SK-N-MC (cell line): Measurements from ENCODE around the gene ADAMTS7.
"Not testable (repeated sequence)": the region's sequence is repeated elsewhere in the genome, so short reads cannot be mapped to it uniquely, and the experiment has no call there.

Experiments
- DNase-seq: peaks from one replicate; pipeline ENCODE4 v3.0.0-alpha.2; 2011; ENCODE audit warnings: low read depth, low spot score
- H3K27ac ChIP-seq: fragments of 200-600 bp; sonication (generic); 2 replicates; pipeline ENCODE4 v1.5.1; 2016; ENCODE audit warnings: mixed run types
- H3K36me3 ChIP-seq: fragments of 200-600 bp; sonication (generic); 2 replicates; pipeline ENCODE4 v1.6.1; 2017; ENCODE audit warnings: antibody characterized with exemption, low read length, mixed read lengths; ENCODE audit not compliant: insufficient read depth
- H3K4me3 ChIP-seq: fragments of 200-600 bp; sonication (generic); 2 replicates; pipeline ENCODE4 v1.5.1; 2016
- H3K9ac ChIP-seq: fragments of 200-600 bp; sonication (generic); 2 replicates; pipeline ENCODE4 v1.8.0; 2017; ENCODE audit warnings: mixed run types, mixed read lengths; ENCODE audit not compliant: insufficient read length
- H3K9me3 ChIP-seq: fragments of 200-600 bp; sonication (generic); 2 replicates; pipeline ENCODE4 v1.6.1; 2017; ENCODE audit warnings: low read depth, mild to moderate bottlenecking, antibody characterized with exemption, low read length, moderate library complexity, mixed read lengths
- EZH2 ChIP-seq: fragments of 200-600 bp; sonication (generic); IDR thresholded peaks from one replicate; pipeline ENCODE4 v1.6.1; 2017; ENCODE audit warnings: antibody characterized with exemption
- FOXP2 ChIP-seq: optimal IDR thresholded peaks from 2 replicates; pipeline ENCODE3; 2011; ENCODE audit warnings: mild to moderate bottlenecking, moderate library complexity; ENCODE audit not compliant: insufficient read depth; ENCODE audit errors: extremely low read length, control extremely low read depth
- POLR2AphosphoS5 ChIP-seq: IDR thresholded peaks from 2 replicates; pipeline ENCODE4 v1.6.1; 2012; ENCODE audit warnings: mild to moderate bottlenecking, low read depth, low read length, borderline replicate concordance

ADAMTS7 gene

DNA sequence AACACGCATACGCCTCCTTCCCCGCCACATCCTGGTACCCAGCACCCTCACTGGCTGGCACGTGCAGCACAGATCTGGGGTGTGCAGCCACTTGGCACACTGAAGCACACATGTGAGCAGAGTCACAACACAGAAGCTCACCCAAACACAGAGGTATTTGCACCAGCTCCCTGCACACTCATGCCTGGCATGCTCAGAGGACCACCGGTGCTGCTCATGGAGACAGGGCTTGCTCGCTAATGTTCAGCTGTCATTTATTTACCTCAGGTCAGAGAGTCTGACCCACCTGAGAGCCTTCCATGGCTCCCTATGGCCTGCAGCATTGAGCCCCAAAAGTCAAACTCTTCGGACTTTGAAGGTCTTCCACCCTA lies 70.4 kb downstream of the ADAMTS7 start:
- no peaks in the 10 kb centered on the region for H3K9me3 ChIP-seq
- no peak overlapping the region for H3K4me3 ChIP-seq
- DNase-seq, result no peak
- TF ChIP-seq FOXP2 (no peak), EZH2 (no peak), POLR2AphosphoS5 (no peak)
- no peaks in the 10 kb centered on the region for H3K36me3 ChIP-seq
- H3K9ac ChIP-seq, result no peak overlapping the region
- no peak overlapping the region for H3K27ac ChIP-seq

DNA sequence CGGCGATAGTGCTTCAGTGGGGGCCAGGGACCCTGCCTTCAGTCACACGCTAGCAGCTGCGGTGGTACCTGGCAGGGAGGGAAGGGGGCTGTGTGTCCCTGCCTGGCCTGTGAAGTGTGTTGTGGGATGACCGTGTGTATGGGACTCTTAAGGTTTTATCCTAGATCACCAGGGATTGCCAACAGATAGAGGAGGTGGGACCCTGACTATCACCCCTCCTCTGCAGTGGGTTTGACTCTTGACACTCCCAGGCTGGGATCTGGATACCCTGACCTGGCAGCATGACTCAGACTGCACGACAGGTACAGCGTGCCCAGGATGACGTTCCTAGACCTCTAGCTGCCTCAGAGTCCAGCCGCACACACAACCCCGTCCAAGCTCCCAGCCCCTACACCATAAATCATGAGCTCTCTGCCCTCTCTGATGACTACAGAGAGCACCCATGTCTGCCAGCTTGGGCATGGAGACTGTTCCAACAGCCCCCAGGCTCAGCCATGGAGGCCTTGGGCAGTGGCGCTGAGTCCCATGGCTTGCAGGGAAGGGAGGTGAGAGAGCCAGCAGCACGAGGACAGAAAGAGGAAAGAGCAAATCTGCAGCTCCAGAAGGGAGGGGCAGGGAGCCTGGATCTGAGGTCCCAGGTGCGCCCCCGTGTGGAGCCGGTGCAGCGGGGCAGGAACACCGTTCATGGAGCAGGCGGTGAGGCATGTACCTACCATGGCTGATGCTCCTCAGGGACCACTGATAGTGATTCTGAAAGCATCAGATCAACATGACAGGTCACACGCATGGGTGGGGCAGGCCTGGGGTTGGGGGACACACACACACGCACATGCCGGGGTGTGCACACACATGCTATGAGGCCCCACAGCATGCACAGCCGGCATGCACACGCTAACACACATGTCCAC lies 71.0 kb downstream of the ADAMTS7 start:
- Histone ChIP-seq H3K27ac (no peak overlapping the region), H3K4me3 (no peak overlapping the region), H3K9ac (no peak overlapping the region), H3K9me3 (no peaks in the 10 kb centered on the region), H3K36me3 (no peaks in the 10 kb centered on the region)
- TF ChIP-seq EZH2 (no peak), FOXP2 (no peak), POLR2AphosphoS5 (no peak)
- DNase-seq, result no peak

DNA sequence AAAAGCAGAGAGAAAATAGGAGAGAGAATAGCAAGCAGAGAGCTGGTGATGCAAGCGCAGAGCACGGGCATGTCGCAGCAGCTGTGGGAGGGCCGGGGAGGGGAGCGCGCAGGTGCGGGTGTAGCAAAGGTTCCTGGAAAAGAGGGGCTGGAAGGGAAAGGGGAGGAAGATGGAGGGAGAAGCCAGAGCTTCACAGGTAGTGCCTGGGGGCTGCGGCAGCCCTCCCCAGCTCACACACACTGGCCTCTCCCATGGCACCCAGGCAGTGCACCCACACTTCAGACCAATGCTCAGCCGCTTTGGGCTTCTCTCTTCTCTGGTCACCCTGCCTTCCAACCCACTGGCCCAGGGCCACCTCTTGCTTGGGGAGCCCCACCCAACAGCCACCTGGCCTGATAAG lies 72.1 kb downstream of the ADAMTS7 start:
- H3K36me3 ChIP-seq, result no peaks in the 10 kb centered on the region
- H3K27ac ChIP-seq, result no peak overlapping the region
- H3K9ac ChIP-seq, result no peak overlapping the region
- no peak for DNase-seq
- no peaks in the 10 kb centered on the region for H3K9me3 ChIP-seq
- H3K4me3 ChIP-seq, result no peak overlapping the region
- TF ChIP-seq FOXP2 (no peak), EZH2 (no peak), POLR2AphosphoS5 (no peak)

DNA sequence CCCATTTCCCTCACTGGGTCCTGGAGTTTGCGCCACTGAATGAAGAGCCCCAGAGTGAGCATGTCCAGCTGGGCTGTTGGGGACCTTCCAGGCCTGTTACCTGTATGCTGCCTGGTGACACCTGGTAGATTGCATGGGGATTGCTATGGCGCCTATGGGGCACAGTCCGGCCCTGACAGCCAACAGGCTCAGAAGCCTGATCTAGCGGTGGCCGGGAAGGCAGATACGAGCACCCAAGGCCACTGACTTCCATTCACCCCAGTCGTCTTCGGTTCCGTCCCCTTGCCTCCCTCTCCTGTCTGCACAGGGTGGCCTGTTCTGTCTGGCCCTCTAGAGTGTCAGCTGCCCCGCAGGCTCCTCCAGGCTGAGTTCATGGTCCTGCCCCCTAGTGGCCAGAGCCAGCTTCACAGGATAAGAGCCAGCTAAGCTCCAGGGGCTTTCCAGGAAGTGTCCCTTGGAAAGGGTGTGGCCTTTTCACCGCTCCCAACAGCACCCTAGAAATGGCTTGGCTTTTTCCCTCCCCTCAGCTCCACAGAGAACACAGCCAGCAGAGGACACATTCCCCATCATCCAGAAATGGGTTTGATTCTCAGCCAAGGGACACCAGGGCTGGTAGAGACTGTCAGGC lies 73.2 kb downstream of the ADAMTS7 start:
- not testable (repeated sequence) for H3K4me3 ChIP-seq, H3K27ac ChIP-seq, DNase-seq, H3K9ac ChIP-seq, H3K9me3 ChIP-seq, H3K36me3 ChIP-seq

DNA sequence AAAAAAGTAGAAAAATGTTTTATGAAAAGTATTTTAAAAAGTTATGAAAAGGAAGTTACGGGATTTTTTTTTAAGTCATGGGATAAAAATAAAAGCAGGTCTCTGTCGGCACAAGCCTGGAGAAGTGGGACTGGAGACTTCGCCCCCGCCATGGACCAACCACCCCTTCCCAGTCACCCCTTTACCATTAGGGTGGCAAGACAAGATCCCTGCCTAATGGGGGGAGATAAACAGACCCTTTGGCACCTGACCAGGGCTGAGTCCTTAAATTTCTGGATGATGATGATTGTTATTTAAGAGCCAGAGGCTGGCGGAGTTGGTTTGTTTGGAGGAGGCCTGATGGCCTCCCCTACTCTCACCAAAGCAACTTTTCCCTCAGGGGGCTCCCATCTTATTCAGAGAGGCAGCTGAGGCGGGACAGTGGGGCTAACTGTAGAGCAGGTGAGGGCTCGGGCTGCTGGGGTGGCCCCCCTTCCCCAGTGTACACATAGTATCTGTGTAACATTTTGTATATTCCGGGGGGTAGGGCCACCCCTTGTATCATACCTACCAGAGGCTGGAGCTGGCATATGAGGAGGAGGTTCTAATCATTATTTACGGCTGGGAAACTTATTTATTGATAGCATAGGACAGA lies 74.0 kb downstream of the ADAMTS7 start:
- Histone ChIP-seq H3K4me3 (no peak overlapping the region), H3K36me3 (no peaks in the 10 kb centered on the region), H3K9me3 (no peaks in the 10 kb centered on the region), H3K9ac (no peak overlapping the region), H3K27ac (no peak overlapping the region)
- DNase-seq, result no peak
- TF ChIP-seq FOXP2, result no peak
- no peak for TF ChIP-seq POLR2AphosphoS5
- no peak for TF ChIP-seq EZH2

DNA sequence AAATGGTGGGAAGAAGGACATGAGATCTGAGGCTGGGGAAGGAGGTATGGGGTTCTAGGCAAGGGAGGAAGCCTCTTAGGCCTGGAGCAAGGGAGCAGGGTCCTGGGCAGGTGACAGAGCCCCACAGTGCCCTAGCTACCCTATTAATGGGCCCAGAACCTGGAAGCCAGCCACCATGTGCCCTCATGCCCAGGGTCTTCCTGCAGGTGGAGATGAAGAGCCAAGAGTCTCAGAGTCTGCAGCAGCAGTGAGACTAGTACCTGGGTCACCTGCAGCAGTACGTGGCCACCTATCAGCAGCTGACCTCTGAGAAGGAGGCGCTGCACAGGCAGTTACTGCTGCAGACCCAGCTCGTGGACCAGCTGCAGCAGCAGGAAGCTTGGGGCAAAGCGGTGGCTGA lies 75.0 kb downstream of the ADAMTS7 start:
- H3K36me3 ChIP-seq, H3K9ac ChIP-seq, H3K9me3 ChIP-seq, H3K4me3 ChIP-seq, DNase-seq, H3K27ac ChIP-seq: not testable (repeated sequence)

DNA sequence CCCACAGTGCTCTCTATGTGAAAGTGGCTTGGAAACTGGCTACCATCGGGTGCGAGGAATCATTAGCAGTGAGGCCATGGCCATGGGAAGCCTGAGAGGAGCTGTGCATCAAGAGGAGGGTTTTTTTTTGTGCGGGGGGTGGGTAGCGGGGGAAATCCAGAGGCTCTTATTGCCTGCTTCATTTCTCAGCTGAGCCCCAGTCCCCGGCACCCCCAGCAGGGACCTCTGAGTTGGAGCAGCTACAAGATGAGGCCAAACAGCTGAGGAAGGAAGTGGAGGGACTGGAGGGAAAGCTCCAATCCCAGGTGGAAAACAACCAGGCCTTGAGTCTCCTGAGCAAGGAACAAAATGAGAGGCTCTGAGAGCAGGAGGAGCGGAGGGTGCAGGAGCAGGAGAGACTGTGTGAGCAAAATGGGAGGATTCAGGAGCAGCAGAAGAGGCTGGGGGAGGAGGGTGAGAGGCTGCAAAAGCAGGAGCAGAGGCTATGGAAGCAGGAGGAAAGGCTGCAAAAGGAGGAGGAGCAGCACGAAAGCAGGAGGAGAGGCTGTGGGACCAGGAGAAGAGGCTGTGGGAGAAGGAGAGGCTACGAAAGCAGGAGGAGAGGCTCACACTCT lies 76.7 kb downstream of the ADAMTS7 start:
- H3K36me3 ChIP-seq, result no peaks in the 10 kb centered on the region
- DNase-seq, result no peak
- no peaks in the 10 kb centered on the region for H3K9me3 ChIP-seq
- no peak overlapping the region for H3K9ac ChIP-seq
- no peak overlapping the region for H3K4me3 ChIP-seq
- TF ChIP-seq POLR2AphosphoS5, result no peak
- TF ChIP-seq FOXP2, result no peak
- H3K27ac ChIP-seq, result no peak overlapping the region

DNA sequence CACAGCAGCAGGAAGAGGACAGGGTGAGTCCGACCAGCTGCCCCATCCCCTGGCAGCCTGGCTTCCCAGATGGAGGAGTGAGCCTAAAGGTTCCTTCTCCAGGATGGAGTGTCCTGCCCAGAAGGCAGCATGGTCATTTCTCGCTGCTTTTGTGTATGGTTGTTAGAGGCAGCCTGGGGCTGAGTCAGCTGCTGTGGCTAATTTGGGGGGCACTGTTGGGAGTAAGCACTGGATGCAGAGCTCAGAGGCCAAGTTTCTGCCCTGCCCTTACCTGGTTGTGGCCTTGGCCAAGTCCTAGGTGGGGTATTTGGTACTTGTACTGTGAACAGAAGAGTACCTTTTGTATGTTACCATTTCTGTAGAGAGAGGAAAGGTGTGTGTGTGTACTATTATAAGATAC lies 78.6 kb downstream of the ADAMTS7 start:
- Histone ChIP-seq H3K9me3 (no peaks in the 10 kb centered on the region), H3K36me3 (no peaks in the 10 kb centered on the region), H3K27ac (no peak overlapping the region), H3K9ac (no peak overlapping the region), H3K4me3 (no peak overlapping the region)
- no peak for TF ChIP-seq FOXP2
- no peak for TF ChIP-seq POLR2AphosphoS5
- TF ChIP-seq EZH2, result no peak
- DNase-seq, result no peak

DNA sequence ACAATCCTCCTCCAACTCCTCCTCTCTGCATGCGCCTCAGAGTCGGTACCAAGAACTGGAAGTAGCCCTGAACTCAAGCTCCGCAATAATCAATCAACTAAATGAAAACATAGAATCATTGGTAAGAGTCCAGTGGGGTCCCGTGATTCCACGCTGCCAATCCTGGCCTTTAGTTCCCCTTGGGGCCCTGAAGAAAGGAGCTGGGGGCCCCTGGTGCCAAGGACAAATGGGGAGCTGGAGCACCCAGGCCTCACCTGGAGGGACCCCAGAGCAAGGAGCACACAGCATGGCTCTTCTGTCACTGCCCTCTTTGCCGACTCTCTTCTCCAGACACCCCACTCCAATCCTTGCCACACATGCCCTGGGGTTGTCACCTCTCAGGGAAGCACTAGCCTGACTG lies 80.3 kb downstream of the ADAMTS7 start:
- no peak for DNase-seq
- no peaks in the 10 kb centered on the region for H3K9me3 ChIP-seq
- H3K9ac ChIP-seq, result no peak overlapping the region
- H3K4me3 ChIP-seq, result no peak overlapping the region
- no peak overlapping the region for H3K27ac ChIP-seq
- TF ChIP-seq FOXP2 (no peak), POLR2AphosphoS5 (no peak), EZH2 (no peak)
- no peaks in the 10 kb centered on the region for H3K36me3 ChIP-seq

DNA sequence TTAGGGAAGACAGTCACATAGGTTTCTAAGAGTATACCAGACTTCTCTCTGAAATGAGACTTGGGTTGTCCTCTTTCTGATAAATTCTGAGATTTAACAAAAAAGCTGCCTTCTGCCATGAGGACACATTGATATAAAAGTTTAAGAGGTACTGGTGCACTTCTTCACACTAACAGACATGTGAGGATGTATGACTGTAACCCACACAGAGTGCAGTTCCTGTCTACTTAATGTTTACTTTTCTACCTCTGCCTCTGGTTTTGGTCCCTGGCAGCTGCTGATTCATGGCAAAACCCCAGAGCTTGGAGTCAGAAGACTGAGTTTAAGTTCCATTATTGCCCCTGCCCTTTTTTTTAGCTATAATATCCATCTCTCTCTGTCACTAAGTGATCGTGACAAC lies 82.8 kb downstream of the ADAMTS7 start:
- DNase-seq, H3K9me3 ChIP-seq, H3K4me3 ChIP-seq, H3K9ac ChIP-seq, H3K27ac ChIP-seq, H3K36me3 ChIP-seq: not testable (repeated sequence)
